ENCODE results near the gene MAP3K21. TPM values are rescaled to one million over a fixed set of nuclear protein-coding genes. Genes with fewer than 3 reads are reported as not detected.

MAP3K21 gene
- total RNA-seq, 2 experiments from 2014 or later, result 0.84 to 0.87 TPM

DNA sequence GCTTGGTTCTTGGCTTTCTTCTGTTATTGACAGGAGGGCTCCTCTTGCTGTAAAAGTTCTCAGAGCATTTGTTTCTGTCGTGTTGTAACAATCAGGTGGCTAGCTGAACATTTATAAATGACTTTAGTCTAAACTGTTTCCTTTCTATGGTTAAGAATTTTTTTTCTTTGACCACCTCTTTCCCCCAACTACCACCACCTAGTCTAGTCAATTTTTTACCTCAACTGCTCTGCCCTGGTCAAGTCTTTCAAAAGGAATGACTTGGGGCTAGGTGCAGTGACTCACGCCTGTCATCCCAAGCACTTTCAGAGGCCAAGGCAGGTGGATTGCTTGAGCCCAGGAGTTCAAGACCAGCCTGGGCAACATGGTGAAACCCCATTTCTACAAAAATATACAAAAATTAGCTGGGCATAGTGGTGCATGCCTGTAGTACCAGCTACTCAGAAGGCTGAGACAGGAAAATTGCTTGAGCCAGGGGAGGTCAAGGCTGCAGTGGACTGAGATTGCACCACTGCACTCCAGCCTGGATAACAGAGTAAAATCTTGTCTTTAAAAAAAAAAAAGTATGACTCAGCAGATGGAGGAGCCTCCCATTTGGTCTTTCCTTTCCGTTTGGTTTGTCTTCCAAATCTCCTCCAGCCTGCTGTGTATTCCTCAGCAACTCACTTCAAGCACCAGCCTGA, 40.7 kb downstream of the MAP3K21 start:
- no peak for DNase-seq
- H3K4me3 Mint-ChIP-seq, result no peak overlapping the region
- CTCF ChIA-PET, result interaction anchor here (1.0 kb wide), 1 partner anchor 43 kb away, joined by 3 read pairs; no protein-coding TSS in a partner anchor
- H3K4me1 Mint-ChIP-seq, result peaks cover 2% of the 10 kb centered on the region
- POLR2A ChIA-PET, result no interaction called here
- H3K36me3 Mint-ChIP-seq (ENCODE audit: low read depth), result no peaks in the 10 kb centered on the region
- no peaks in the 10 kb centered on the region for H3K9me3 Mint-ChIP-seq
- H3K27ac Mint-ChIP-seq, result no peak overlapping the region
- H3K27me3 Mint-ChIP-seq, result no peaks in the 10 kb centered on the region

DNA sequence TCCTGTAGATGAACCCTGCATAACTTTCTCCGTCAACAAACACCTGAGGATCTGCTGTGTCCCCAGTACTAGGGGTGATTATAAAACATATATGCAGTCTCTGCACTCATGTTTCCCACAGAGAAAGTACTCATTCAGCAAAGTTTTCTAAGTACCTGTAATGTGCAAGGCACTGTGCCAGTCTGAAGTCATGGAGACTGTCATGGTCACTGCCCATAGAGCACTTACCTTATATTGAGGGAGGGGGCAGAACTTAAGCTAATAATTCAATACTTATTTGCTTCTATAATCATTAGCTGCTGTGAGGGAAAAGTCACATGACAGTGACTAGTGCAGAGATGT, 41.2 kb downstream of the MAP3K21 start:
- POLR2A ChIA-PET, result no interaction called here
- CTCF ChIA-PET, result interaction anchor here (0.5 to 1.0 kb wide), 3 partner anchors 43 to 636 kb away, joined by 3 to 5 read pairs (median 4); no protein-coding TSS in a partner anchor
- no peaks in the 10 kb centered on the region for H3K27me3 Mint-ChIP-seq

GRCh38 chr1:233372218-233373120, 44.9 kb downstream of the MAP3K21 start:
- H3K27ac Mint-ChIP-seq, result no peak overlapping the region

More for the DNA sequence above, 41.2 kb downstream of the MAP3K21 start:
- no peak for DNase-seq
- Mint-ChIP-seq H3K9me3 (no peaks in the 10 kb centered on the region), H3K27ac (no peak overlapping the region), H3K4me1 (peaks cover 4% of the 10 kb centered on the region), H3K4me3 (no peak overlapping the region), H3K36me3 (ENCODE audit: low read depth) (no peaks in the 10 kb centered on the region)

GRCh38 chr1:233373226-233373625, 45.7 kb downstream of the MAP3K21 start:
- H3K27me3 Mint-ChIP-seq, result no peaks in the 10 kb centered on the region
- no peak overlapping the region for H3K27ac Mint-ChIP-seq
- ChIA-PET CTCF (interaction anchor here (0.6 to 1.7 kb wide), 3 partner anchors 24 to 677 kb away, joined by 3 to 4 read pairs (median 4); no protein-coding TSS in a partner anchor), POLR2A (no interaction called here)
- no peaks in the 10 kb centered on the region for H3K36me3 Mint-ChIP-seq (ENCODE audit: low read depth)
- no peak for DNase-seq
- H3K4me3 Mint-ChIP-seq, result no peak overlapping the region
- peaks cover 4% of the 10 kb centered on the region for H3K4me1 Mint-ChIP-seq
- H3K9me3 Mint-ChIP-seq, result no peaks in the 10 kb centered on the region

More at GRCh38 chr1:233372218-233373120, 44.9 kb downstream of the MAP3K21 start:
- ChIA-PET CTCF (interaction anchor here (0.6 to 1.7 kb wide), 3 partner anchors 23 to 677 kb away, joined by 3 to 4 read pairs (median 4); no protein-coding TSS in a partner anchor), POLR2A (no interaction called here)
- H3K27me3 Mint-ChIP-seq, result no peaks in the 10 kb centered on the region
- no peaks in the 10 kb centered on the region for H3K36me3 Mint-ChIP-seq (ENCODE audit: low read depth)
- no peak overlapping the region for H3K4me3 Mint-ChIP-seq
- no peaks in the 10 kb centered on the region for H3K9me3 Mint-ChIP-seq
- no peak for DNase-seq
- H3K4me1 Mint-ChIP-seq, result peaks cover 4% of the 10 kb centered on the region

DNA sequence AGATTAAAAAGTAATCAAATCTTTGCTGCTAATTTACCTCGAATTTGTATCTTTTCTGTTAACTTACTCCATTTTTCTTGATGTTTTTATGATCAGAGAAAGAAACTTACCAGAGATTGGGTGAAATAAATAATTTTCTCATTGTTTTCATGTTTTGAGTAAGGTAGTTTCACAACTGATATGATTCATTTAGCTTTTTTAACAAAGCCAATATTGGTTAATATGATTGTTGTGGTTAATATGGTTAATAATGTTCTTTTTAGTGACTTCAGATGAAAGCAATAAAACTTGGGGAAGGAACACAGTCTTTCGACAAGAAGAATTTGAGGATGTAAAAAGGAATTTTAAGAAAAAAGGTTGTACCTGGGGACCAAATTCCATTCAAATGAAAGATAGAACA, 48.1 kb downstream of the MAP3K21 start:
- POLR2A ChIA-PET, result no interaction called here
- H3K4me1 Mint-ChIP-seq, result peaks cover 4% of the 10 kb centered on the region

GRCh38 chr1:233376382-233377110, 49.0 kb downstream of the MAP3K21 start:
- Mint-ChIP-seq H3K9me3 (no peaks in the 10 kb centered on the region), H3K27me3 (no peaks in the 10 kb centered on the region), H3K4me1 (peaks cover 4% of the 10 kb centered on the region), H3K4me3 (no peak overlapping the region), H3K27ac (no peak overlapping the region), H3K36me3 (ENCODE audit: low read depth) (no peaks in the 10 kb centered on the region)
- DNase-seq, result no peak
- POLR2A ChIA-PET, result no interaction called here
- CTCF ChIA-PET, result no interaction called here

More for the DNA sequence above, 48.1 kb downstream of the MAP3K21 start:
- Mint-ChIP-seq H3K4me3 (no peak overlapping the region), H3K27me3 (no peaks in the 10 kb centered on the region), H3K9me3 (no peaks in the 10 kb centered on the region), H3K36me3 (ENCODE audit: low read depth) (no peaks in the 10 kb centered on the region), H3K27ac (no peak overlapping the region)
- DNase-seq, result no peak
- CTCF ChIA-PET, result no interaction called here

GRCh38 chr1:233379869-233380438, 52.4 kb downstream of the MAP3K21 start:
- H3K9me3 Mint-ChIP-seq, result peaks cover 2% of the 10 kb centered on the region
- DNase-seq, result no peak
- H3K27ac Mint-ChIP-seq, result no peak overlapping the region
- H3K27me3 Mint-ChIP-seq, result no peaks in the 10 kb centered on the region
- no peaks in the 10 kb centered on the region for H3K4me1 Mint-ChIP-seq
- no peak overlapping the region for H3K4me3 Mint-ChIP-seq
- ChIA-PET CTCF (no interaction called here), POLR2A (no interaction called here)
- no peaks in the 10 kb centered on the region for H3K36me3 Mint-ChIP-seq (ENCODE audit: low read depth)

- POLR2A ChIA-PET, result no interaction called here
- Mint-ChIP-seq H3K27me3 (no peaks in the 10 kb centered on the region), H3K9me3 (peaks cover 2% of the 10 kb centered on the region), H3K27ac (no peak overlapping the region), H3K4me1 (no peaks in the 10 kb centered on the region), H3K4me3 (no peak overlapping the region), H3K36me3 (ENCODE audit: low read depth) (no peaks in the 10 kb centered on the region)
- CTCF ChIA-PET, result no interaction called here
- no peak for DNase-seq
These were observed 54.3 kb downstream of the MAP3K21 start for GRCh38 chr1:233381806-233382205.

DNA sequence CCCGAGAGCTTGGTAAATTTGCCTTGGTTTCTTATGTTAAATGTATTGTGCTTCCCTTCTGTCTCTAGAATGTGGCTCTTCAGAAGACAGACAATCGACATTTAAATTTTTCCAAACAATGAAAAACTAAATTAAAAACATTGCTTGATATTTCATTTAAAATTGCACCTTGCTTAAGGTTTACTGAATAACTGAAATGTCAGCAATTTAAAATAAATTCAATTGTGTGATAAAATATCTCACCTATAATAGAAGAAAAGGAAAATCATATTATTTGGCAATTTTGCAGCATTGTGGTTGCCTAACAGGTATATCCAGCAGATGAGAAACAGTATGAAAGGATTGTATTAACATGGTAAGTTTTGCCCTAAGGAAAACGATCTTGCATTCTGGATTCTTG, 56.5 kb downstream of the MAP3K21 start:
- no peak for DNase-seq
- H3K27ac Mint-ChIP-seq, result no peak overlapping the region
- no peak overlapping the region for H3K4me3 Mint-ChIP-seq
- peaks cover 8% of the 10 kb centered on the region for H3K27me3 Mint-ChIP-seq
- POLR2A ChIA-PET, result no interaction called here
- peaks cover 2% of the 10 kb centered on the region for H3K9me3 Mint-ChIP-seq
- CTCF ChIA-PET, result no interaction called here
- H3K4me1 Mint-ChIP-seq, result no peaks in the 10 kb centered on the region
- H3K36me3 Mint-ChIP-seq (ENCODE audit: low read depth), result no peaks in the 10 kb centered on the region

GRCh38 chr1:233386336-233386735, 58.8 kb downstream of the MAP3K21 start:
- ChIA-PET CTCF (no interaction called here), POLR2A (no interaction called here)
- H3K27me3 Mint-ChIP-seq, result peaks cover 17% of the 10 kb centered on the region
- H3K4me1 Mint-ChIP-seq, result no peaks in the 10 kb centered on the region
- no peak for DNase-seq
- no peak overlapping the region for H3K4me3 Mint-ChIP-seq
- H3K36me3 Mint-ChIP-seq (ENCODE audit: low read depth), result no peaks in the 10 kb centered on the region
- H3K9me3 Mint-ChIP-seq, result peaks cover 2% of the 10 kb centered on the region
- no peak overlapping the region for H3K27ac Mint-ChIP-seq

DNA sequence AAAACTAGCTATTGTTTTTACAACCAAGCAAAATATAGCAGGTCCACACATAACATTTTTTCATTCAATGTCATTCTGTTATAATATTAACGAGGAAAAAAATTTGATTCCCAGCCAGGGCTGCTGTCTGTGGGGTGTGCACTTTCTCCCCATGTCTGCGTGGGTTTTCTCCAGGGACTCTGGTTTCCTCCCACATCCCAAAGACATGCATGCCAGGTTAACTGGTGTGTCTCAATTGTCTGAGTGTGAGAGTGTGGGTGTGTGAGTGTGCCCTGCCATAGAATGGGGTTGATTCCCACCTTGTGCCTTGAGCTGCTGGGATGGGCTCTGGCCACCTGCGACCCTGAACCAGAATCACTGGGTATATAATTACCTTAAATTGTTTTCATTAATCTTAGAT, 60.1 kb downstream of the MAP3K21 start:
- POLR2A ChIA-PET, result no interaction called here
- no peak overlapping the region for H3K4me3 Mint-ChIP-seq
- CTCF ChIA-PET, result no interaction called here

GRCh38 chr1:233389169-233389568, 61.6 kb downstream of the MAP3K21 start:
- H3K36me3 Mint-ChIP-seq (ENCODE audit: low read depth), result no peaks in the 10 kb centered on the region
- H3K4me1 Mint-ChIP-seq, result no peaks in the 10 kb centered on the region
- ChIA-PET CTCF (interaction anchor here (0.6 to 0.9 kb wide), 2 partner anchors 44 to 211 kb away, joined by 3 read pairs; no protein-coding TSS in a partner anchor), POLR2A (no interaction called here)
- peaks cover 26% of the 10 kb centered on the region for H3K27me3 Mint-ChIP-seq
- H3K9me3 Mint-ChIP-seq, result no peaks in the 10 kb centered on the region
- H3K4me3 Mint-ChIP-seq, result no peak overlapping the region
- H3K27ac Mint-ChIP-seq, result no peak overlapping the region
- no peak for DNase-seq

More for the DNA sequence above, 60.1 kb downstream of the MAP3K21 start:
- peaks cover 24% of the 10 kb centered on the region for H3K27me3 Mint-ChIP-seq
- DNase-seq, result no peak
- H3K36me3 Mint-ChIP-seq (ENCODE audit: low read depth), result no peaks in the 10 kb centered on the region
- no peak overlapping the region for H3K27ac Mint-ChIP-seq
- H3K4me1 Mint-ChIP-seq, result no peaks in the 10 kb centered on the region
- peaks cover 2% of the 10 kb centered on the region for H3K9me3 Mint-ChIP-seq
